CD1c-positive myeloid dendritic cell (primary cell): ENCODE data around the gene HAUS8.
"Not testable (repeated sequence)": the region's sequence is repeated elsewhere in the genome, so short reads cannot be mapped to it uniquely, and the experiment has no call there.

Experiments
- DNase-seq: peaks from one replicate; pipeline ENCODE4 v3.0.0-alpha.2; 2016; ENCODE audit errors: extremely low spot score

HAUS8 gene

GRCh38 chr19:17035842-17036424 lies 39.3 kb downstream of the HAUS8 start:
- peak; percentile 86 for DNase-seq

GRCh38 chr19:17031741-17032140 lies 43.5 kb downstream of the HAUS8 start:
- DNase-seq: no peak

- DNase-seq: no peak
Measured at GRCh38 chr19:17027535-17027975, 47.7 kb downstream of the HAUS8 start.

GRCh38 chr19:17026706-17027534 lies 48.3 kb downstream of the HAUS8 start, which contains the start of gene CPAMD8:
Gene CPAMD8, minus strand, starts transcription at chr19:17026810. Its CDS starts 168 bp downstream, at chr19:17026642.
- DNase-seq: no peak

DNA sequence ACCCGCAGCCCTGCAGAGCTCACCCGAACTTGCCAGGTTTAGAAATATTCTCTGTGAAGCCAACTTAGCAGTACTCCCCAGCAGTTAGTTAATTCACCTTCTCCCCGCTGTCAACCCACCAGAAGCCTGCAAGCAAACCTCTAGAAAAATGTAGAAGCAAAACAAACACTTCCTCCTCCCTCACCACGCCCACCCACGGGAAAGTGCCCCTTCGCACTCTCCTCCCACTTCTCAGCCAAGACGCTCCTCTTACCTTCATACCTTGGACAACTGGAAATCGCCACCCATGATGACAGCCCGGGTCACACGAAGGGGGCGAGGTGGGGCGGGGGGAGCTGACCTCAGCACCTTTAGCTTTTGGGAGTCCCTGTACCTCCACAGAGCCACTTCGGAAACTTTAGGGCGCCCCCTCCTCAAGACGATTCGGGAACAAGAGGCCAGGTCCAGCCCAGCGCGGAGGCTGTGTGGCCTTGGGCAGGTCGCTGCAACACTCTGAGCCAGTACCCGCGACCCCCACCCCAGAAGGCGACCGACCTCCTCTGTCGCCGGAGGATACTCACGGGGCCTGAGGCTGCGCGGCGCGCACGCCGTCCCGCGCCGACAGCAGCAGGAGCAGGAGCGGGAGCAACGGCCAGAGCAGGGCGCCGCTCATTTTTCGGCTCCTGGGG lies 49.1 kb downstream of the HAUS8 start:
- DNase-seq: peak; percentile 69

- DNase-seq: no peak
Measured at GRCh38 chr19:17025361-17025760, 49.9 kb downstream of the HAUS8 start.

- not testable (repeated sequence) for DNase-seq
Measured at GRCh38 chr19:17024941-17025340, 50.3 kb downstream of the HAUS8 start.

- DNase-seq: no peak
Measured at GRCh38 chr19:17023805-17024204, 51.4 kb downstream of the HAUS8 start.

DNA sequence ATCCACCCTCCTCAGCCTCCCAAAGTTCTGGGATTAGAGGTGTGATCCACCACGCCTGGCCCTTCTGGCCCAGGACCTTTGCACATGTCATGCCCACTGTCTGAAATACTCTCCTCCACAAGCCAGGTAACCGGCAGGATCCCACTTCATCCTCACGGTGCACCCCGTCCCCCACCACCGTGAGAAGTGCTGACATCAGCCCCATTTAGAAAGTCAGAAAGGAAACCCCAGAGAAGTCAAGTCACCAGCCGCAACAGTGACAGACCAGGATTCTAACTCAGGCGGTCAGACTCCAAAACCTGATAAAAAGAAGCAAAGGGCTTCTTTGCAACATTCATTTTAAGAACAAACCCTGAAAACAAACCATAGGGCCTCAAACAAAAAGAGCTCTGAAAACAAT lies 52.5 kb downstream of the HAUS8 start:
- no peak for DNase-seq

- peak; percentile 80 for DNase-seq
Measured at GRCh38 chr19:17021793-17022590, 53.3 kb downstream of the HAUS8 start.

GRCh38 chr19:17021328-17021727 lies 53.9 kb downstream of the HAUS8 start:
- DNase-seq: no peak

GRCh38 chr19:17020823-17021222 lies 54.4 kb downstream of the HAUS8 start:
- peak; percentile 42 for DNase-seq

DNA sequence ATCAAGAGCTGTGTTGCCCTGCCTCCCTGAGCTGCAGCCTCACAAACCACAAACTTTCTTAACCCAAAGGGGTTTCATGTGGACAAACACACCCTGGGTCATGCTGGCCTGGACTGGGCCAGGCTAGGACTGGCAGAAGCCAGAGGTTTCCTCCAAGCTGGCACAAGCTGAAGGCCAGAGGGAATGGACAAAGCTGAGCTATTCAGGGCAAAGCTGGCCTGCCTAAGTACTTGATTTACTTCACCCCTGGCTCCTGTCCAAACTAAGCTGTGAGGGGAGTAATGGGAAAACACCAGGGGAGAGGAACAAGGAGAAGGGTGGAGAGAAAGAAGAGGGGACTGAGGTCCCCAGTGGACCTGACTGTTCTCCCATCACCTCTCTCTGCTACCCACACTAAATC lies 54.9 kb downstream of the HAUS8 start:
- no peak for DNase-seq

DNA sequence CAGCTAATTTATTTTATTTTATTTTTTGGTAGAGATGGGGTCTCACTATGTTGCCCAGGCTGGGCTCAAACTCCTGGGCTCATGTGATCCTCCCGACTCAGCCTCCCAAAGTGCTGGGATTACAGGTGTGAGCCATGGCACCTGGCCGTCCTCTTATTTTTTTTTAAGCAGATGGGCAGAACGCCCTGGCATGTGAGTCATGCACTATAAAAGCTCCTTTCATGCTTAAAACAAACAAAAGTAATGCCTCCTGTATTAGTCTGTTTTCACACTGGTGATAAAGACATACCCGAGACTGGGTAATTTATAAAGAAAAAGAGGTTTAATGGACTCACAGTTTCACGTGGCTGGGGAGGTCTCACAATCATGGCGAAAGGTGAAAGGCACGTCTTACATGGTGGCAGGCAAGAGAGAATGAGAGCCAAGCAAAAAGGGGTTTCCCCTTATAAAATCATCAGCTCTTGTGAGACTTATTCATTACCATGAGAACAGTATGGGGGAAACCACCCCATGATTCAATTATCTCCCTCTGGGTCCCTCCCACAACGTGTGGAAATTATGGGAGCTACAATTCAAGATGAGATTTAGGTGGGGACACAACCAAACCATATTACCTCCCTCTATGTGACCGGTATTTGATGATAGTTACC lies 60.9 kb downstream of the HAUS8 start:
- not testable (repeated sequence) for DNase-seq

DNA sequence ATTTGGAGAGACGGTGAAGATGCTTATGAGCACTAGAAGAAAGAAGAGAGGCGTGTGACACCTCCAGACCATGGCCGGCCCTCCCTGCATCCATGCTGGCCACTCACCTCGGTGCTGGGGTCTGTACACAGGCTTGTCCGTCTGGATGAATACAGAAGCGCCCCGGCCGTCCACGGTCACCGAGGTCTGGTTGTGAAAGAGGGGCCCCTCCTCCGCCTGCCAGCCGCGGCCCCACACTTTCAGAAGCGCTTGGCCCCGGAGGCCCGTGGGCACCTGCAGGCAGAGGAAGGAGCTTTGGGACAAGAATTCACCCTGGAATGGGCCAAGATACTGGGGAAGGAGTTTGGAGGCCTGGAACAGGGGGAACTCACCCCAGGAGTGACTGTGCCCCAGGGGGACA lies 63.8 kb downstream of the HAUS8 start:
- DNase-seq: no peak

- no peak for DNase-seq
Measured at GRCh38 chr19:17006579-17006978, 68.7 kb downstream of the HAUS8 start.

DNA sequence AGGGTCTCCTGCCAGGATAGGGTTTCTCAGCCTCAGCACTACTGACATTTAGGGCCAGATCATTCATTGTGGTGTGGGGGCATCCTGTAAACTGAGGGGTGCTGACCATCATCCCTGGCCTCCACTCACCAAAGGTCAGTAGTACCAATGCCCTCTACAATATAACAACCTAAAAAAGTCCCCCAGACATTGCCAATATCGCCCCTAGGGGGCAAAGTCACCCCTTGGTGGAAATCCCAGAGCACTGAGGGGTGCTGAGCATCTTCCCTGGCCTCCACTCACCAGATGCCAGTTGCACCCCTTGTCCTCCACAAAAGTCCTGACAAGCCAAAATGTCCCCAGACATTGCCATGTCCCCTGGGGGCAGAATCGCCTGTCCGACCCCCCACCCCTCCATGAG lies 70.3 kb downstream of the HAUS8 start:
- no peak for DNase-seq

DNA sequence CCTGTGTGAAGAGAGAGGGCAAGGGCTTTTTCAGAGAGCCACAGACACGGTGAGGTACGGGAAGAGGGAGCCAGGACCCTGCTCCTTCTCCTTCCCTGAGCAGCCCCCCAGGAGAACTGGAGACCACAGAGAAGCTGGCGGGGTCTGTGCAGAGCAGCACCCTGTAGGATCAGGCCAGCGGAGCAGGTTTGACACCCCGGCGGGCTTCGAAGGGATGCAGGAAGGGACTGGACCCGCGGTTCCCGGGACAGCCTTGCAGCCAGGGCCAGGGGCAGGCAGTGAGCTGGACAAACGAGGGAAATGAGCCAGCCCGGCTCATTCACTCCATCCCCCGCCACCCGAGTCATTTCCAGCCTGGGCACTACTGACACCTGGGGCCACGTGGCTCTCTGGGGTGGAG lies 70.9 kb downstream of the HAUS8 start:
- DNase-seq: no peak

DNA sequence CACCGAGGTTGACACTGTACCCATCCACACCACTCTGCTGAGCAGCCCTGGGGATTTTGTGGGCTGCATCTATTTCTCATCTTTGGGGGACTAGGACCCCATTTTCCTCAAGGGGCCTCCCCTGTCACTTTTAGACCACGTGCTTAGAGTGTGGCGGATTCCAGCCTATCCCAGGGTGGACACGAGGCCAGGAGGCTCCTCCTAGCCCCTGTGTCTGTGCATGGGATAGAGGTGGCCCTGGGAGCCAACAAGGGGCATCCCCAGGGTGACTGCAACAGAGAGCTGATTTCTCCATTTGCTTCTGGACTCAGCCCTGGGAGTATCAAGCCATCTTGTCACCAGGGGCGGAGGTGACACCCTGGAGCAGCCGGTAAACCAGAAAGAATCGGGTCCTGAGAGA lies 72.8 kb downstream of the HAUS8 start:
- no peak for DNase-seq

GRCh38 chr19:17001603-17002183 lies 73.6 kb downstream of the HAUS8 start:
- peak; percentile 34 for DNase-seq
